ENCODE results near the gene AKT2. TPM values are rescaled to one million over a fixed set of nuclear protein-coding genes. Genes with fewer than 3 reads are reported as not detected.

Gene AKT2
- total RNA-seq, 1 donor from 2014 or later: 127 TPM

DNA sequence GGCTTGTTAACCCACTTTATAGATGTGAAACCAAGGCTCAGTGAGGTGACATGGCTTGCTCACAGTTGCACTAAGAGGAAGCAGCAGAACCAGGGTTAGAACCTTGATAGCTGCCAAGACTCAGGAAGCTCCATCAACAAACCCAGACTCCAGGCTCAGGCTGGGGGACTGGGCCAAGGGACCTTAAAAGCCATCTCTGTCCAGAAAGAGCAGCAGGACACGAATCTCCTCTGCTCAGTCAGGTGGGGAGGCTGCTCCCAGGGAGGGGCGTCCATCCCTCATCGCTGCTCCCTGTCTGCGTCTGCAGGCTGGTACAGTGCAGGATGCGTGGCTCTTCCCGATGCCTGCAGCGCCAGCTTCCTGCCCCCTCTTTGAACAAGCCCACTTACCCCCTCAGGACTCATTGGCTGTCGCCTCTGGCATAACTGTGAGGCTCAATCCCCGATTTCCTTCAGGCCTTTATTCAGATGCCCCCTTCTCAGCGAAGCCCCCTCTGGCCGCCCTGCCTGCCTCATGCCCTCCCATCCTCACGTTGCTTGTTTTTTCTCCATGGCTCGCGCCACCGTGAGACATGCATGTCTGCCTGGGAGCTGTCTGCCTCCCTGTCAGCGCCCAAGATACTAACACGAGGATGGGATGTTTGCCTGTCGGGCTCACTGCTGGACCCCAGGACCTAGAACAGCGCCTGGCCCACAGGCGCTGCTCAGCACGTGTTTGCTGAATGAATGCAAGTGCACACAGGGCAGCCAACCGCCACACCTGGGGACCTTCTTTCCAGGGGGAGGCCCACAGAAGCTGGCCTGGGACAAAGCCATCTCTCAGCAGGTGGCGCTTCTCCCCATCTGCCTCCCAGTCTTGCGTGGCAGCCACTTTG is 21.5 kb downstream of the AKT2 start:
- Mint-ChIP-seq H3K4me3 (ENCODE audit: unreplicated experiment) (no peak overlapping the region), H3K27ac (ENCODE audit: unreplicated experiment) (no peak overlapping the region), H3K27me3 (ENCODE audit: low read depth, unreplicated experiment) (no peaks in the 10 kb centered on the region), H3K4me1 (ENCODE audit: low read depth, unreplicated experiment) (no peaks in the 10 kb centered on the region), H3K9me3 (ENCODE audit: unreplicated experiment) (peaks cover 3% of the 10 kb centered on the region), H3K36me3 (ENCODE audit: low read depth, unreplicated experiment) (peaks cover 26% of the 10 kb centered on the region)
- DNase-seq (ENCODE audit: low read depth) (no peak), FAIRE-seq (no peak)
- Histone ChIP-seq H3K27ac (ENCODE audit: low read depth, low read length) (no peak overlapping the region), H4K20me1 (ENCODE audit: insufficient read depth, low read length) (peaks cover 87% of the 10 kb centered on the region), H3K36me3 (ENCODE audit: insufficient read depth, low read length) (peaks cover 3% of the 10 kb centered on the region), H3K4me1 (ENCODE audit: insufficient read depth, low read length) (no peaks in the 10 kb centered on the region), H3K27me3 (ENCODE audit: insufficient read depth, low read length) (no peaks in the 10 kb centered on the region), H3K79me2 (ENCODE audit: insufficient read depth, low read length) (peaks cover 69% of the 10 kb centered on the region), H3K9ac (ENCODE audit: low read length) (no peak overlapping the region), H2AFZ (ENCODE audit: low read depth, low read length) (no peak overlapping the region), H3K4me2 (ENCODE audit: low read length) (no peak overlapping the region), H3K9me3 (ENCODE audit: insufficient read depth, low read depth, low read length) (no peaks in the 10 kb centered on the region), H3K4me3 (ENCODE audit: insufficient read depth, low read depth, low read length) (no peak overlapping the region)
- TF ChIP-seq, protein P1, sequence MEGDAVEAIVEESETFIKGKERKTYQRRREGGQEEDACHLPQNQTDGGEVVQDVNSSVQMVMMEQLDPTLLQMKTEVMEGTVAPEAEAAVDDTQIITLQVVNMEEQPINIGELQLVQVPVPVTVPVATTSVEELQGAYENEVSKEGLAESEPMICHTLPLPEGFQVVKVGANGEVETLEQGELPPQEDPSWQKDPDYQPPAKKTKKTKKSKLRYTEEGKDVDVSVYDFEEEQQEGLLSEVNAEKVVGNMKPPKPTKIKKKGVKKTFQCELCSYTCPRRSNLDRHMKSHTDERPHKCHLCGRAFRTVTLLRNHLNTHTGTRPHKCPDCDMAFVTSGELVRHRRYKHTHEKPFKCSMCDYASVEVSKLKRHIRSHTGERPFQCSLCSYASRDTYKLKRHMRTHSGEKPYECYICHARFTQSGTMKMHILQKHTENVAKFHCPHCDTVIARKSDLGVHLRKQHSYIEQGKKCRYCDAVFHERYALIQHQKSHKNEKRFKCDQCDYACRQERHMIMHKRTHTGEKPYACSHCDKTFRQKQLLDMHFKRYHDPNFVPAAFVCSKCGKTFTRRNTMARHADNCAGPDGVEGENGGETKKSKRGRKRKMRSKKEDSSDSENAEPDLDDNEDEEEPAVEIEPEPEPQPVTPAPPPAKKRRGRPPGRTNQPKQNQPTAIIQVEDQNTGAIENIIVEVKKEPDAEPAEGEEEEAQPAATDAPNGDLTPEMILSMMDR (IDR thresholded peaks at IDR 0.05; ENCODE audit: insufficient read depth, low read depth, low read length): no peak
- no peak for TF ChIP-seq EZH2 (IDR thresholded peaks at IDR 0.05; ENCODE audit: insufficient read depth, low read length)

DNA sequence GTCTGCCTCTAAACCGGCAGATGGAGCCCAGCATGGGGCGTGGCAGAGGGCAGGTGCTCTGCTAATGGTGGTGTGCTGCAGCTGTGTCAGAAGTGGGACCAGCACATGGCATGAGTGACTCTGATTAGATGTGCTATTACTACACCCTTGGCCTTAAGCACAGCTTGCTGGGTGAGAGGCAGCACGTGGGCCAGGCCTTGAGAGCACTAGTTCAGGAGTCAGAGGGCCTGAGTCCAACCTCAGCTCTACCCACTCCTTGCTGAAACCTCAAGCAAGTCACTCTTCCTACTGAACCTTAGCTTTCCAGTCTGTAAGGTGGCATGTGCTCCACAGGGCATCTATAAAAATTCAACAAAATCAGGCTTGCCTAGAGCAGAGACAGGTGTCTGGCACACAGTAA is 22.7 kb downstream of the AKT2 start:
- no peak overlapping the region for H3K27ac Mint-ChIP-seq (ENCODE audit: unreplicated experiment)
- peaks cover 22% of the 10 kb centered on the region for H3K36me3 Mint-ChIP-seq (ENCODE audit: low read depth, unreplicated experiment)
- no peak for DNase-seq (ENCODE audit: low read depth)
- H3K4me3 Mint-ChIP-seq (ENCODE audit: unreplicated experiment): no peak overlapping the region
- peaks cover 3% of the 10 kb centered on the region for H3K9me3 Mint-ChIP-seq (ENCODE audit: unreplicated experiment)
- Histone ChIP-seq H3K27me3 (ENCODE audit: insufficient read depth, low read length) (no peaks in the 10 kb centered on the region), H3K4me2 (ENCODE audit: low read length) (no peak overlapping the region), H3K36me3 (ENCODE audit: insufficient read depth, low read length) (peaks cover 3% of the 10 kb centered on the region), H3K9ac (ENCODE audit: low read length) (no peak overlapping the region), H3K27ac (ENCODE audit: low read depth, low read length) (no peak overlapping the region), H3K9me3 (ENCODE audit: insufficient read depth, low read depth, low read length) (no peaks in the 10 kb centered on the region), H2AFZ (ENCODE audit: low read depth, low read length) (no peak overlapping the region), H3K4me3 (ENCODE audit: insufficient read depth, low read depth, low read length) (no peak overlapping the region), H3K4me1 (ENCODE audit: insufficient read depth, low read length) (no peaks in the 10 kb centered on the region), H4K20me1 (ENCODE audit: insufficient read depth, low read length) (peaks cover 84% of the 10 kb centered on the region), H3K79me2 (ENCODE audit: insufficient read depth, low read length) (peaks cover 68% of the 10 kb centered on the region)
- no peaks in the 10 kb centered on the region for H3K4me1 Mint-ChIP-seq (ENCODE audit: low read depth, unreplicated experiment)
- no peaks in the 10 kb centered on the region for H3K27me3 Mint-ChIP-seq (ENCODE audit: low read depth, unreplicated experiment)
- TF ChIP-seq EZH2 (IDR thresholded peaks at IDR 0.05; ENCODE audit: insufficient read depth, low read length): no peak
- TF ChIP-seq, protein P1 (IDR thresholded peaks at IDR 0.05; ENCODE audit: insufficient read depth, low read depth, low read length): no peak
- FAIRE-seq: no peak

DNA sequence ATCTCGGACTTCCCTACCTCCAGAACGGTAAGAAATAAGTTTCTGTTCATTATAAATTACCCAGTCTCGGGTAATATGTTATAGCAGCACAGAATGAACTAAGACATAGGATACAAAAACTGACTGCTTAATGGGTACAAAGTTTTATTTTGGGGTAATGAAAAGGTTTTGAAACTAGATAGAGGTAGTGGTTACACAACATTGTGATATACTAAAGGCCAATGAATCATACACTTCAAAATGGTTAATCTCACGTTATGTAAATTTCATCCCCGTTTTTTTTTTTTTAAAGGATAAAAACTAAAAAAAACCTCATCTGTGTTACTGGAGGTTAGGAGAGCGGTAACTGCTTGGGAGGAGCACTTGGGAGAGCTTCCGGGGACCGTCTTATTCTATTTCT is 23.5 kb downstream of the AKT2 start:
- H3K9ac ChIP-seq (ENCODE audit: low read length): no peak overlapping the region
- no peak for DNase-seq (ENCODE audit: low read depth)
- no peak overlapping the region for H3K4me3 ChIP-seq (ENCODE audit: insufficient read depth, low read depth, low read length)
- H3K36me3 ChIP-seq (ENCODE audit: insufficient read depth, low read length): peaks cover 3% of the 10 kb centered on the region
- H4K20me1 ChIP-seq (ENCODE audit: insufficient read depth, low read length): peaks cover 86% of the 10 kb centered on the region
- no peak overlapping the region for H3K4me3 Mint-ChIP-seq (ENCODE audit: unreplicated experiment)
- no peaks in the 10 kb centered on the region for H3K27me3 Mint-ChIP-seq (ENCODE audit: low read depth, unreplicated experiment)
- no peaks in the 10 kb centered on the region for H3K4me1 ChIP-seq (ENCODE audit: insufficient read depth, low read length)
- H3K9me3 ChIP-seq (ENCODE audit: insufficient read depth, low read depth, low read length): no peaks in the 10 kb centered on the region
- no peak overlapping the region for H3K27ac ChIP-seq (ENCODE audit: low read depth, low read length)
- H3K9me3 Mint-ChIP-seq (ENCODE audit: unreplicated experiment): peaks cover 3% of the 10 kb centered on the region
- FAIRE-seq: no peak
- H2AFZ ChIP-seq (ENCODE audit: low read depth, low read length): no peak overlapping the region
- H3K79me2 ChIP-seq (ENCODE audit: insufficient read depth, low read length): peaks cover 68% of the 10 kb centered on the region
- H3K4me2 ChIP-seq (ENCODE audit: low read length): no peak overlapping the region
- no peak overlapping the region for H3K27ac Mint-ChIP-seq (ENCODE audit: unreplicated experiment)
- H3K27me3 ChIP-seq (ENCODE audit: insufficient read depth, low read length): no peaks in the 10 kb centered on the region
- no peaks in the 10 kb centered on the region for H3K4me1 Mint-ChIP-seq (ENCODE audit: low read depth, unreplicated experiment)
- H3K36me3 Mint-ChIP-seq (ENCODE audit: low read depth, unreplicated experiment): peaks cover 24% of the 10 kb centered on the region
- TF ChIP-seq, protein P1 (IDR thresholded peaks at IDR 0.05; ENCODE audit: insufficient read depth, low read depth, low read length): no peak
- no peak for TF ChIP-seq EZH2 (IDR thresholded peaks at IDR 0.05; ENCODE audit: insufficient read depth, low read length)
